Epithelial cell of esophagus (primary cell): Measurements from ENCODE around the gene CLCNKB.

Source experiments
- DNase-seq: peaks from one replicate; pipeline ENCODE4 v3.0.0; 2010; ENCODE audit warnings: low read depth
- H3K4me3 ChIP-seq: 2 replicates; pipeline ENCODE4 v1.5.1; 2011; ENCODE audit warnings: mild to moderate bottlenecking, low read length, control low read depth
- CTCF ChIP-seq: IDR thresholded peaks from 2 replicates; pipeline ENCODE4 v1.5.1; 2011; ENCODE audit warnings: low read depth, mild to moderate bottlenecking, low read length, control low read depth, inconsistent platforms; ENCODE audit not compliant: insufficient read depth; ENCODE audit errors: missing control alignments

Gene CLCNKB

GRCh38 chr1:16070640-16071355 lies 27.2 kb downstream of the CLCNKB start:
- no peak for TF ChIP-seq CTCF
- no peak overlapping the region for H3K4me3 ChIP-seq
- DNase-seq = no peak

- no peak for TF ChIP-seq CTCF
- no peak overlapping the region for H3K4me3 ChIP-seq
- no peak for DNase-seq
Observed at GRCh38 chr1:16071614-16072013, 28.0 kb downstream of the CLCNKB start.

- no peak for DNase-seq
- no peak overlapping the region for H3K4me3 ChIP-seq
- no peak for TF ChIP-seq CTCF
Observed at GRCh38 chr1:16072095-16072494, 28.5 kb downstream of the CLCNKB start.

GRCh38 chr1:16072616-16073484 lies 29.3 kb downstream of the CLCNKB start:
- peak; percentile 32 for TF ChIP-seq CTCF
- DNase-seq = peak; percentile 13
- H3K4me3 ChIP-seq = peak overlapping the region; percentile 37

GRCh38 chr1:16073490-16074119 lies 30.0 kb downstream of the CLCNKB start, which contains the start of gene FAM131C:
Gene FAM131C, minus strand, starts transcription at chr1:16073651. Its CDS starts 209 bp downstream, at chr1:16073442.
- H3K4me3 ChIP-seq = peak within 1 kb of the TSS; percentile 37
- TF ChIP-seq CTCF = peak; percentile 14
- peak; percentile 37 for DNase-seq

GRCh38 chr1:16074217-16074616 lies 30.6 kb downstream of the CLCNKB start:
- DNase-seq = no peak
- no peak overlapping the region for H3K4me3 ChIP-seq
- no peak for TF ChIP-seq CTCF
